NCI-H446 treated with DMSO at 0.1 percent for 48 hours (cell line): ENCODE data around the gene HELZ.
A peak's percentile ranks its signal among the peaks of the same experiment; 100 is the strongest.

Source experiments
- DNase-seq: peaks from one replicate; lab custom pipeline; 2025; lab: John Stamatoyannopoulos, UW

The HELZ gene

GRCh38 chr17:67194134-67194533, 50.9 kb downstream of the HELZ start:
- DNase-seq = no peak

GRCh38 chr17:67187927-67188326, 57.1 kb downstream of the HELZ start:
- no peak for DNase-seq

DNA sequence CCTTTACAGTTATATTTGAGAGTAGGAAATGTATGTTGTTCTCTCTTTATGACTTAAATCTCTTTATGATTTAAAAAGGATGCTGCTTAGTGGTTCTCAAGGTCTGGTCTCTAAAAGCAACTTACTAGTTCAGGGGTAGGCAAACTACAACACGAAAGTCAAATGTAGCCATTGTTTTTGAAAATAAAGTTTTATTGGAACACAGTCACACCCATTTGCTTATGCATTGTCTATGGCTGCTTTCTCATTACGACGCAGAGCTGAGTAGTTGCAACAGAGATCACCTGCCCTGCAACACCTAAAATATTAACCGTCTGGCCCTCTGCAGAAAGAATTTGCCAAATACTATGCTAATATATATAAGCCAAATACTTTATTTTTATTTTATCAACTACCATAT, 58.2 kb downstream of the HELZ start:
- no peak for DNase-seq

DNA sequence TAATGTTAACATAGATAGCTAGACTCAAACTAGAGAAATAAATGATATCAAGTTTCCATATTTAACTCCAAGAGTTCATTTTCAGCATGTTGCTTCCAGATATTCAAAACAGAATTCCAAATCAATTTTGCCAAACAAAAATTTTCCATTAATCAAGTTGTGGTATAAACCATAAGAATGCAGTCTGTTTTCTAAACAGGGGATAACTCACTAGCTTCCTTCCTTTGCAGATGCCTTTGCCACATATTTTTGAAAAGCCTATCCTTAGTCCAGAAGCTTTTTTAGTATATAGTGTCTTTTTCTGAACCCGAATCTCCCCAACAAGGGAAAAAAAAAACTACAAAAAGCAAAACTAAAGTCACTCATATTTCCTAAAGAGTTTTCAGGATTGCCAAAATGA, 61.5 kb downstream of the HELZ start:
- no peak for DNase-seq

- no peak for DNase-seq
Measured at GRCh38 chr17:67181825-67182224, 63.2 kb downstream of the HELZ start.

- DNase-seq = no peak
Measured at GRCh38 chr17:67180275-67180674, 64.7 kb downstream of the HELZ start.

GRCh38 chr17:67178555-67178954, 66.4 kb downstream of the HELZ start:
- no peak for DNase-seq

DNA sequence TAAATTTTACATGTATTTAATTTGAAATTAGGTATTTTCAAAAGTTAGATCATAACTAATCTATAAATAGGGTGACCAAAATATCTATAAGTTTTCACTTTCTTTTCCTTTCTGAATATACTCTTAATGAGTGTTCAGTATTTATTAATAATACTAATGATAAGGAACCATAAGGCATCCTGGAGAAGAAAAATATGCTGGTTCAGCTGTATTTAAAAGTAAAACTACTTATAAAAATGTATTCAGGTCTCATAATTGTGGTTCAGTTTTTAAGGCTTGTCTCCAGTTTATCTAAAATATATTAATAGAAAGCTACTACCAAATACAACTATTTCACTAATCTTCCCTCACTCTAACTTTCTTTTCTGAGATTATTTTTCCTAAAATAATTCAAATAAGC, 67.3 kb downstream of the HELZ start:
- no peak for DNase-seq

DNA sequence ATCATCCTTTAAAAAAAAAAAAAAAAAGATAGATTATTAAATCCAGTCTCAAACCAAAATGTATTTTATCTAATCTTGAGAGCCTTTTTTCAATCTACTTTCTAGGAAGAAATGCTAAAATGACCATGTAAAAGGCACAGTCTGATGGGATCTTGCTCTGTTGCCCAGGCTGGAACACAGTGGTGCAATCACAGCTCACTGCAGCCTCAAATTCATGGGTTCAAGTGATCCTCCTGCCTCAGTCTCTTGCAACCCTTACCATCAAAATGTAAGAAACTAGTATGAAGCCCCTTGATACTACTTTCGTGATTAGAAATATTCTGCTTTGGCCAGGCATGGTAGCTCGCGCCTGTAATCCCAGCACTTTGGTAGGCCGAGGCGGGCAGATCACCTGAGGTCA, 70.8 kb downstream of the HELZ start:
- DNase-seq = no peak

GRCh38 chr17:67171560-67171959, 73.4 kb downstream of the HELZ start:
- DNase-seq = no peak

DNA sequence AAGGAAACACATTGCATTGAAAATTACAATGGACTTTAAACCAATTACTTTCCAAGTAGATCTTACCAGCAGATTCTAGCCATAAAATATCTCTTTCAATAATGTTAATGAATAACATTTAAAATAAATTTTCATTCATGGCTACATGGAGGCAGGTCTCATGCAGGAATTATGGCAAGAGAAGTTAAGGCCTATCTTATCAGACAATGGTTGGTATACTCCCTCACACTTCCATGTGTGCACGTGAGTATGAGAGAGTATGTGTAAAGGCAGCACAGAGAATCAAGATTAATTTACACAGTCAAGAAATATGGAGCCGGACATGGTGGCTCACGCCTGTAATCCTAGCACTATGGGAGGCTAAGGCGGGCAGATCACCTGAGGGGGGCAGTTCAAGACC, 76.5 kb downstream of the HELZ start:
- DNase-seq = no peak

DNA sequence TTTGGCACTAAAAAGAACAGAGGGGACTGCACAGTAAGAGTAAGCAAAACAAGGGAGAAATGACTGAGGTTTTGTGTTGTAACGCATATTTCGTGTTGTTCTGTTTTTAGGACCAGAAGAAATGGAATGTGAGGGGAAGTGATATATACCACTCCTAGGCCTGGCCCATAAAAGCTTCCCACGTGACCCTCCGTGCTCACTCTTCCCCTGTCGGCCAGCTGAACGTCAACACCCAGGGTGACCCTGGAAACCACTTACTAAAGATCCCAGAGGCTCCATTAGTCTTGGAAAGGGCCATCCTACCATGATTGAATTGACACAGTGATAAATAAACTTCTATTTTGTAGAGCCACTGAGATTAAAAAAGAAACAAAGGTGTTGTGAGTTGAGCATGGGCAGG, 79.8 kb downstream of the HELZ start:
- DNase-seq = no peak

GRCh38 chr17:67164302-67164701, 80.7 kb downstream of the HELZ start:
- no peak for DNase-seq

- no peak for DNase-seq
Measured at GRCh38 chr17:67162771-67163170, 82.2 kb downstream of the HELZ start.

GRCh38 chr17:67161573-67161972, 83.4 kb downstream of the HELZ start:
- no peak for DNase-seq

DNA sequence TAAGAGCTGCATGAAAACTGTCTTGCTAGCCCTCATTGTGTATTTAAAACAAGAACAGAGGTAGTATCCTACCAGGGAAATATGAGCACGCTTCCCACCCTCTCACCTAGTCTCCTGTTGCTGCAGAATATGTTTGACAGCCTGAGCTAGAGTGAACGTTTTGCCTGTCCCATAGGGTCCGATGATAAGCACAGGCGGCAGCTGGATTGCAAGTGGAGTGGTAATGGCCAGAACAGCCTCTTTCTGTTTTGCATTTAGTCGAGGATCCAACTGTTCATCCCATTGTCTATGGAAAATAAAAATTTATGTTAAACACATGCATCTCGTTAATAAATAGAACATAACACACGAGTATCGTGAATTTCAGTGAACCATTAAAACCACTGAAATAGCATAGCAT, 84.2 kb downstream of the HELZ start:
- DNase-seq = no peak

GRCh38 chr17:67157732-67158639, 87.0 kb downstream of the HELZ start:
- peak; percentile 12 for DNase-seq

GRCh38 chr17:67156269-67157199, 88.5 kb downstream of the HELZ start:
- DNase-seq = peak; percentile 26

GRCh38 chr17:67152824-67153223, 92.2 kb downstream of the HELZ start:
- DNase-seq = no peak

- DNase-seq = no peak
Measured at GRCh38 chr17:67151717-67152116, 93.3 kb downstream of the HELZ start.

- DNase-seq = no peak
Measured at GRCh38 chr17:67150826-67151225, 94.2 kb downstream of the HELZ start.

GRCh38 chr17:67148352-67148751, 96.6 kb downstream of the HELZ start:
- no peak for DNase-seq
